Measurements from ENCODE around the gene GIPC2.

The GIPC2 gene

DNA sequence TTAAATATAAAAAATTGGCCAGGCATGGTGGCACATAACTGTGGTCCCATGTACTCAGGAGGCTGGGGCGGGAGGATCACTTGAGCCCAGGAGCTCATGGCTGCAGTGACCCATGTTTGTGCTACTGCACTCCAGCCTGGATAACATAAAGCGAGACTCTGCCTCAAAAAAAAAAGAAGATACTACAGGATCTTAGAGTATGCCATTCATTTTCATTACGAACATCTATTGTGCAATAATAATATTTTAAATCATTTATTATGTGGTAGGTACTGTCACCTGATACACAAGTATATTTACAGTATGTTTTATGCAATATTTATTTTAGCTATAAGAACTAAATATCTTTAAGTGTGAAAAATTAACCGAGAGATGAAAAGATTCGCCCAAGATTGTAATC, 9.3 kb upstream of the GIPC2 start:
- TF ChIP-seq EGR1 (IDR thresholded peaks at IDR 0.05) (no peak), TEAD4 (IDR thresholded peaks at IDR 0.05) (no peak), CEBPB (IDR thresholded peaks at IDR 0.05) (no peak), NFIC (IDR thresholded peaks at IDR 0.05) (no peak), YY1 (IDR thresholded peaks at IDR 0.05; ENCODE audit: low read depth) (no peak), FOXM1 (IDR thresholded peaks at IDR 0.05; ENCODE audit: borderline replicate concordance, low read depth) (no peak)
- TF ChIP-seq, protein P1, sequence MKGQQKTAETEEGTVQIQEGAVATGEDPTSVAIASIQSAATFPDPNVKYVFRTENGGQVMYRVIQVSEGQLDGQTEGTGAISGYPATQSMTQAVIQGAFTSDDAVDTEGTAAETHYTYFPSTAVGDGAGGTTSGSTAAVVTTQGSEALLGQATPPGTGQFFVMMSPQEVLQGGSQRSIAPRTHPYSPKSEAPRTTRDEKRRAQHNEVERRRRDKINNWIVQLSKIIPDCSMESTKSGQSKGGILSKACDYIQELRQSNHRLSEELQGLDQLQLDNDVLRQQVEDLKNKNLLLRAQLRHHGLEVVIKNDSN (IDR thresholded peaks at IDR 0.05), result no peak

DNA sequence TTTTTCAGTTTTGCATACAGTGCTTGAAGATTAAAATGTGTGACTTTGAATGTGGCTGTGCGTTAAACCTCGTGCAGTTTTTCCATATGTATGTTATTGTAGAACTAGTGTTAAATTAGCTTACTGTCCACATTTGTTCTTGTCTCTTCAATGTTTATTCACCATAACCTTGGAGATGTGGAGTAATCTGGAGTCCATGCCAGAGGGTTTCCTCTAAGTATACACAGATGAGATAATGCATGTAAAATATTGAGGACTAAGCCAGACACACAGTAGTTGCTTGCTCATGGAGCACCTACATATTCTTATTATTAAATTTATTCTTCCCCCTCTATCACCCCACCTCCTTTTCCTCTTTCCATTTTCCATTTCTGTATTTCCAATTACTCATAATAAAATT, 7.7 kb upstream of the GIPC2 start:
- no peak for TF ChIP-seq CEBPB (IDR thresholded peaks at IDR 0.05)
- no peak for TF ChIP-seq ZBTB7A (IDR thresholded peaks at IDR 0.05; ENCODE audit: low read depth)
- TF ChIP-seq TAF1 (IDR thresholded peaks at IDR 0.05; ENCODE audit: low read depth), result no peak
- TF ChIP-seq, protein P2, sequence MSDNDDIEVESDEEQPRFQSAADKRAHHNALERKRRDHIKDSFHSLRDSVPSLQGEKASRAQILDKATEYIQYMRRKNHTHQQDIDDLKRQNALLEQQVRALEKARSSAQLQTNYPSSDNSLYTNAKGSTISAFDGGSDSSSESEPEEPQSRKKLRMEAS (IDR thresholded peaks at IDR 0.05), result no peak
- no peak for TF ChIP-seq TEAD4 (IDR thresholded peaks at IDR 0.05)
- no peak for TF ChIP-seq YY1 (IDR thresholded peaks at IDR 0.05; ENCODE audit: low read depth)
- TF ChIP-seq CREB1 (IDR thresholded peaks at IDR 0.05; ENCODE audit: low read depth), result no peak
- no peak for TF ChIP-seq FOXM1 (IDR thresholded peaks at IDR 0.05; ENCODE audit: borderline replicate concordance, low read depth)
- no peak for TF ChIP-seq EP300 (IDR thresholded peaks at IDR 0.05; ENCODE audit: borderline replicate concordance)
- TF ChIP-seq, protein P3, sequence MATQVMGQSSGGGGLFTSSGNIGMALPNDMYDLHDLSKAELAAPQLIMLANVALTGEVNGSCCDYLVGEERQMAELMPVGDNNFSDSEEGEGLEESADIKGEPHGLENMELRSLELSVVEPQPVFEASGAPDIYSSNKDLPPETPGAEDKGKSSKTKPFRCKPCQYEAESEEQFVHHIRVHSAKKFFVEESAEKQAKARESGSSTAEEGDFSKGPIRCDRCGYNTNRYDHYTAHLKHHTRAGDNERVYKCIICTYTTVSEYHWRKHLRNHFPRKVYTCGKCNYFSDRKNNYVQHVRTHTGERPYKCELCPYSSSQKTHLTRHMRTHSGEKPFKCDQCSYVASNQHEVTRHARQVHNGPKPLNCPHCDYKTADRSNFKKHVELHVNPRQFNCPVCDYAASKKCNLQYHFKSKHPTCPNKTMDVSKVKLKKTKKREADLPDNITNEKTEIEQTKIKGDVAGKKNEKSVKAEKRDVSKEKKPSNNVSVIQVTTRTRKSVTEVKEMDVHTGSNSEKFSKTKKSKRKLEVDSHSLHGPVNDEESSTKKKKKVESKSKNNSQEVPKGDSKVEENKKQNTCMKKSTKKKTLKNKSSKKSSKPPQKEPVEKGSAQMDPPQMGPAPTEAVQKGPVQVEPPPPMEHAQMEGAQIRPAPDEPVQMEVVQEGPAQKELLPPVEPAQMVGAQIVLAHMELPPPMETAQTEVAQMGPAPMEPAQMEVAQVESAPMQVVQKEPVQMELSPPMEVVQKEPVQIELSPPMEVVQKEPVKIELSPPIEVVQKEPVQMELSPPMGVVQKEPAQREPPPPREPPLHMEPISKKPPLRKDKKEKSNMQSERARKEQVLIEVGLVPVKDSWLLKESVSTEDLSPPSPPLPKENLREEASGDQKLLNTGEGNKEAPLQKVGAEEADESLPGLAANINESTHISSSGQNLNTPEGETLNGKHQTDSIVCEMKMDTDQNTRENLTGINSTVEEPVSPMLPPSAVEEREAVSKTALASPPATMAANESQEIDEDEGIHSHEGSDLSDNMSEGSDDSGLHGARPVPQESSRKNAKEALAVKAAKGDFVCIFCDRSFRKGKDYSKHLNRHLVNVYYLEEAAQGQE (IDR thresholded peaks at IDR 0.05; ENCODE audit: low read depth), result no peak
- TF ChIP-seq TCF12 (IDR thresholded peaks at IDR 0.05; ENCODE audit: low read depth), result no peak
- TF ChIP-seq NFIC (IDR thresholded peaks at IDR 0.05), result no peak
- no peak for TF ChIP-seq EGR1 (IDR thresholded peaks at IDR 0.05)
- TF ChIP-seq RAD21 (IDR thresholded peaks at IDR 0.05; ENCODE audit: low read depth), result no peak
- TF ChIP-seq, protein P1 (IDR thresholded peaks at IDR 0.05), result no peak

DNA sequence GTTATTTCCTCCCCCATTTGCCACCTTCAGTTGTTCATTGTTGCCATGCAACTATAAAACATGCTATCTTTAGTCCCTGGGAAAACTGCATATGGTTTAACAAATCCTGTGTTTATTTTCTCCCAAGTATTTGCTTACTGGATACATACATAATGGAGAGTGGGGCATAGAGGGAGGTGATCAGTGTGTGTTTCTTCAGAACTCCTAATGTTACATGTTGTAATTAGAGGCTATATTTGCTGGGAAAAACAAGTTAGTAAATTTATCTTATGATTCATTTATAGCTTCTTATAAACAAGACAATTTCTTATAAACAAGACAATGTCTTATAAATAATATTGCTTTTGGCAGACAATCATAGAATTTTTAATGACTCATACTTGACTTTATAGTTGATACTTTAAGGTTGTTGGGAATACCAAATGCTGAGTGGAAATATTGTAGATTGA, 7.3 kb upstream of the GIPC2 start:
- no peak for TF ChIP-seq ZBTB7A (IDR thresholded peaks at IDR 0.05; ENCODE audit: low read depth)
- TF ChIP-seq, protein P1 (IDR thresholded peaks at IDR 0.05), result no peak
- TF ChIP-seq, protein P2 (IDR thresholded peaks at IDR 0.05), result no peak
- TF ChIP-seq TAF1 (IDR thresholded peaks at IDR 0.05; ENCODE audit: low read depth), result no peak
- no peak for TF ChIP-seq CEBPB (IDR thresholded peaks at IDR 0.05)

DNA sequence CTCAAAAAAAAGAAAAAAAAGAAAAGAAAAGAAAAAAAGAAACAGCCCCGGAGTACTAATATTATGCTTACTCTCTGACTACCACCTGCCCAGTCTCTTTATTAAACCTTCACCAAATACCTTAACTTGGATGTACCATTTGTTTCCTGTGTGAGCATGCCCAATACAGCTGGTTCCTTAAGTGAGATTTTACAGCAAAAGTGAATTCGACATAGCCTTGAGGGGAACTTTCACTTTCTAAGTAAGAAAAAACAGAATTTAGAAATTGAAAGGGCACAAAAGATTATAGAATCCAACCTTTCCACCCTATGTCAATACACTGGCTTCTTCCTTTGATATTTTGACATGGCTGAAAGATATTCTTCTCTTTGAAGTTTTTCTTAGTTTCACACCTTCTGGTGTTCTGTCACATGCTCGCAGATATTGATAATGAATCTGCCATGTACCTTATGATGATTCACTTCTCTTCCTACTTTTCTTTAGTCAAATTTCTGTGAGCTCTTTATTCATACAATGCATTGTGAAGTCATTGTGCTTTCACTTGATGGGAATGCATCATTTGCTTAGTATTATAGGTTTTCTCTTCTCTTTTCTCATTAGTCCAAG, 5.2 kb upstream of the GIPC2 start:
- TF ChIP-seq NFIC (IDR thresholded peaks at IDR 0.05), result no peak
- no peak for TF ChIP-seq CEBPB (IDR thresholded peaks at IDR 0.05)
- TF ChIP-seq EGR1 (IDR thresholded peaks at IDR 0.05), result no peak
- TF ChIP-seq EP300 (IDR thresholded peaks at IDR 0.05; ENCODE audit: borderline replicate concordance), result no peak
- TF ChIP-seq, protein P1 (IDR thresholded peaks at IDR 0.05), result no peak
- no peak for TF ChIP-seq CREB1 (IDR thresholded peaks at IDR 0.05; ENCODE audit: low read depth)
- TF ChIP-seq TEAD4 (IDR thresholded peaks at IDR 0.05), result no peak
- no peak for TF ChIP-seq TAF1 (IDR thresholded peaks at IDR 0.05; ENCODE audit: low read depth)
- TF ChIP-seq, protein P3 (IDR thresholded peaks at IDR 0.05; ENCODE audit: low read depth), result no peak
- no peak for TF ChIP-seq RAD21 (IDR thresholded peaks at IDR 0.05; ENCODE audit: low read depth)
- TF ChIP-seq TCF12 (IDR thresholded peaks at IDR 0.05; ENCODE audit: low read depth), result no peak
- no peak for TF ChIP-seq FOXM1 (IDR thresholded peaks at IDR 0.05; ENCODE audit: borderline replicate concordance, low read depth)
- no peak for TF ChIP-seq YY1 (IDR thresholded peaks at IDR 0.05; ENCODE audit: low read depth)
- no peak for TF ChIP-seq ZBTB7A (IDR thresholded peaks at IDR 0.05; ENCODE audit: low read depth)
- TF ChIP-seq, protein P2 (IDR thresholded peaks at IDR 0.05), result no peak

DNA sequence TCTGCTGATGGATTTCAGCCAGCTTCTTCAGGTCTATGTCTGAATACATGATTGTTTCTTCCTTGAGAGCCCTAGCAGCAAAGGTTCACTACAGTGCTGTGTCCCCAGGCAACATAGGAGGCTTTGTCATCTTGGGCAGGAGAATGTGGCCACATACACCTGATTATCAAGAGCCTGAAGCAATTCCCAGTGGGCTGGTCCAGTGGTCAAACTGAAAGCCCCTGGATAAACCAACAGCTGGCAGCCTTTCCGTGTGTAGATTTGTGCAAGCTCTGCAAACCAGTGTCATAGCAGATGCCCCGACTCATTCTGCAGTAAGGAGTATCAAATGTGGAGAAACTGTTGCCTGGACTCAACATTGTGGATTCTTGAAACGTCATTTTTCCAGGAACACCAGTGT, 2.3 kb upstream of the GIPC2 start:
- TF ChIP-seq CREB1 (IDR thresholded peaks at IDR 0.05; ENCODE audit: low read depth), result no peak
- no peak for TF ChIP-seq ZBTB7A (IDR thresholded peaks at IDR 0.05; ENCODE audit: low read depth)
- no peak for TF ChIP-seq CEBPB (IDR thresholded peaks at IDR 0.05)
- no peak for TF ChIP-seq RAD21 (IDR thresholded peaks at IDR 0.05; ENCODE audit: low read depth)
- TF ChIP-seq EP300 (IDR thresholded peaks at IDR 0.05; ENCODE audit: borderline replicate concordance), result no peak
- TF ChIP-seq TAF1 (IDR thresholded peaks at IDR 0.05; ENCODE audit: low read depth), result no peak
- TF ChIP-seq TCF12 (IDR thresholded peaks at IDR 0.05; ENCODE audit: low read depth), result no peak
- TF ChIP-seq, protein P1 (IDR thresholded peaks at IDR 0.05), result no peak
- no peak for TF ChIP-seq NFIC (IDR thresholded peaks at IDR 0.05)
- TF ChIP-seq, protein P2 (IDR thresholded peaks at IDR 0.05), result no peak
- TF ChIP-seq, protein P3 (IDR thresholded peaks at IDR 0.05; ENCODE audit: low read depth), result no peak
